GM12878 (cell line): ENCODE measurements around the gene CRTC3. TPM values are rescaled to one million over a fixed set of nuclear protein-coding genes. Genes with fewer than 3 reads are reported as not detected.

ENCODE experiments used
- ATAC-seq: fragments of 200-7000 bp; cut with Tn5 transposase; 3 replicates; pipeline ENCODE4 v1.9.1; 2020; ENCODE audit warnings: mild to moderate bottlenecking, moderate library complexity
- BruUV-seq: library from RNA; stranded (reverse); fragments of 400-500 nt; replicated peaks from 2 replicates; lab custom pipeline; 2021; lab: Mats Ljungman, UMichigan
- CTCF ChIA-PET: fragments of 300-600 bp; sonication (Branson Sonifier 250); formaldehyde crosslinking; extraction: SDS; loops from one replicate; lab custom pipeline; 2021; ENCODE audit warnings: inconsistent platforms; lab: Yijun Ruan, JAX
- POLR2A ChIA-PET: fragments of 350-600 bp; formaldehyde crosslinking; extraction: SDS; loops from one replicate; lab custom pipeline; 2021; ENCODE audit warnings: inconsistent platforms; lab: Charles Lee
- RAD21 ChIA-PET: fragments of 300-600 bp; sonication (Branson Sonifier 250); formaldehyde crosslinking; loops from one replicate; lab custom pipeline; 2023; ENCODE audit warnings: antibody characterized with exemption; ENCODE audit not compliant: unreplicated experiment; lab: Charles Lee
- SMC1A ChIA-PET: fragments of 300-600 bp; sonication (Branson Sonifier 250); formaldehyde crosslinking; loops from one replicate; lab custom pipeline; 2023; ENCODE audit not compliant: unreplicated experiment, uncharacterized antibody; lab: Charles Lee
- DNase-seq: peaks from one replicate; pipeline ENCODE4 v3.0.0-alpha.2; 2011; ENCODE audit warnings: low read depth, low spot score
- FAIRE-seq: peaks from 3 replicates; lab custom pipeline; 2011; peaks lifted over from hg19 to GRCh38; lab: Jason Lieb, UNC
- H2AFZ ChIP-seq: 2 replicates; pipeline ENCODE4 v1.6.0; 2011; ENCODE audit warnings: low read depth, low read length, control low read depth; ENCODE audit not compliant: control insufficient read depth
- H3K27ac ChIP-seq: 2 replicates; pipeline ENCODE4 v1.5.1; 2011; ENCODE audit warnings: control low read depth; ENCODE audit not compliant: control insufficient read depth, insufficient read depth
- H3K27me3 ChIP-seq, 2 experiments: replicated peaks in 1 of 2; 2 replicates each; pipeline versions ENCODE4 v1.6.0 to v1.6.1; 2011; ENCODE audit warnings: low read length in 1 of 2; ENCODE audit not compliant: control insufficient read depth in 2 of 2, insufficient read depth in 2 of 2
- H3K36me3 ChIP-seq, 2 experiments: 2 replicates each; pipeline ENCODE4 v1.5.1; 2011; ENCODE audit warnings: low read length in 1 of 2; ENCODE audit not compliant: control insufficient read depth in 2 of 2, insufficient read depth in 2 of 2
- H3K4me1 ChIP-seq: 2 replicates; pipeline ENCODE4 v1.6.1; 2011; ENCODE audit warnings: mild to moderate bottlenecking, low read length, moderate library complexity, mixed read lengths; ENCODE audit not compliant: control insufficient read depth, insufficient read depth
- H3K4me2 ChIP-seq: 2 replicates; pipeline ENCODE4 v1.6.0; 2011; ENCODE audit warnings: control low read depth; ENCODE audit not compliant: control insufficient read depth, insufficient read depth
- H3K4me3 ChIP-seq: fragments of 200-600 bp; sonication (generic); 2 replicates; pipeline ENCODE4 v1.5.1; 2016
- H3K79me2 ChIP-seq: 2 replicates; pipeline ENCODE4 v1.6.0; 2011; ENCODE audit warnings: low read length; ENCODE audit not compliant: control insufficient read depth, insufficient read depth
- H3K9ac ChIP-seq: 2 replicates; pipeline ENCODE4 v1.8.0; 2011; ENCODE audit warnings: low read length, control low read depth, mixed read lengths; ENCODE audit not compliant: control insufficient read depth, insufficient read depth
- H3K9me3 ChIP-seq: replicated peaks from 3 replicates; pipeline ENCODE4 v1.5.1; 2011; ENCODE audit warnings: mild to moderate bottlenecking, low read length; ENCODE audit not compliant: control insufficient read depth, insufficient read depth
- H4K20me1 ChIP-seq: 2 replicates; pipeline ENCODE4 v1.6.0; 2011; ENCODE audit not compliant: control insufficient read depth, insufficient read depth
- BHLHE40 ChIP-seq, 2 experiments: fragments of 450-650 bp in 1 of 2; IDR thresholded peaks; 2 replicates each; pipeline ENCODE4 v1.6.1; 2011 to 2017; ENCODE audit warnings: low read depth in 2 of 2, borderline replicate concordance in 1 of 2, improper control_type of control experiment in 1 of 2, low read length in 1 of 2, mild to moderate bottlenecking in 1 of 2
- CBX5 ChIP-seq: sonication (generic); IDR thresholded peaks from 2 replicates; pipeline ENCODE4 v1.6.1; 2016; ENCODE audit warnings: low read depth, moderate library complexity, mild to moderate bottlenecking, inconsistent platforms
- KDM1A ChIP-seq: fragments of 200-600 bp; sonication (generic); IDR thresholded peaks from 2 replicates; pipeline ENCODE4 v1.6.1; 2016; ENCODE audit warnings: borderline replicate concordance
- MTA3 ChIP-seq: IDR thresholded peaks from 2 replicates; pipeline ENCODE4 v1.6.1; 2012; ENCODE audit warnings: low read length, inconsistent platforms, borderline replicate concordance
- NR2C2 ChIP-seq: IDR thresholded peaks from 2 replicates; pipeline ENCODE4 v1.6.1; 2011; ENCODE audit warnings: borderline replicate concordance, low read depth; ENCODE audit not compliant: control insufficient read depth, insufficient read length
- PAX8 ChIP-seq: fragments of 450-650 bp; IDR thresholded peaks from 2 replicates; pipeline ENCODE4 v1.6.1; 2017; ENCODE audit warnings: mild to moderate bottlenecking, moderate library complexity
- RAD51 ChIP-seq: fragments of 450-650 bp; IDR thresholded peaks from 2 replicates; pipeline ENCODE4 v1.6.1; 2016; ENCODE audit warnings: moderate library complexity, mild to moderate bottlenecking, inconsistent platforms
- RB1 ChIP-seq: fragments of 450-650 bp; formaldehyde crosslinking; IDR thresholded peaks from 2 replicates; pipeline ENCODE4 v1.6.1; 2017; ENCODE audit warnings: mild to moderate bottlenecking, borderline replicate concordance
- STAT3 ChIP-seq: IDR thresholded peaks from 2 replicates; pipeline ENCODE4 v1.6.1; 2011; ENCODE audit warnings: low read depth, low read length, improper control_type of control experiment
- SUPT20H ChIP-seq: IDR thresholded peaks from 2 replicates; pipeline ENCODE4 v1.6.1; 2011; ENCODE audit warnings: low read depth, mild to moderate bottlenecking, low read length, moderate library complexity, borderline replicate concordance; ENCODE audit not compliant: control insufficient read depth
- TCF12 ChIP-seq: IDR thresholded peaks from 2 replicates; pipeline ENCODE4 v1.6.1; 2011; ENCODE audit warnings: low read depth, mild to moderate bottlenecking, low read length
- ZNF274 ChIP-seq: IDR thresholded peaks from one replicate; pipeline ENCODE4 v1.8.0; 2011; ENCODE audit not compliant: insufficient read length, insufficient read depth
- WGBS: methylation state at CpG from one replicate; pipeline ENCODE4 v1.1.6; 2016; ENCODE audit warnings: low lambda C conversion rate; ENCODE audit not compliant: insufficient replicate concordance, insufficient coverage; ENCODE audit errors: missing lambda C conversion rate; 5-methylcytosine and 5-hydroxymethylcytosine counted together
- in situ Hi-C: fragments of 300-500 bp; cut with MboI; formaldehyde crosslinking; loops from 9 replicates; pipeline ENCODE4 v1.14.3; 2018; ENCODE audit warnings: mixed read lengths
- intact Hi-C: fragments of 100-400 bp; cut with micrococcal nuclease; formaldehyde crosslinking; loops from one replicate; pipeline ENCODE4 v1.14.2; 2022; ENCODE audit not compliant: unreplicated experiment
- polyA plus RNA-seq, 11 experiments: library from polyadenylated mRNA; depleted of rRNA in 4 of 11; unstranded in 6 of 11; stranded (reverse) in 5 of 11; fragments of >200 nt; fragmentation: Nextera tagmentation in 4 of 11; fragmentation: Illumina TruSeq in 1 of 11; extraction: Ambion mirVana in 4 of 11; extraction: Trizol in 1 of 11; gene quantifications; 1 replicate in 1 of 11; 2 replicates in 10 of 11; pipeline versions ENCODE4 v1.2.1 to v1.2.3, GENCODE V29; 2011 to 2016; ENCODE audit warnings: inconsistent platforms in 2 of 11, missing spikeins in 2 of 11, low read depth in 1 of 11
- total RNA-seq, 4 experiments: library from RNA; depleted of rRNA in 3 of 4; stranded (reverse); fragments of >200 nt in 3 of 4; fragmentation: Illumina TruSeq in 1 of 4; extraction: Trizol in 1 of 4; gene quantifications; 2 replicates each; pipeline versions ENCODE4 v1.2.1 to v1.2.3, GENCODE V29; 2013 to 2021
- TF ChIP-seq, protein P1 (sequence below): fragments of 450-650 bp; formaldehyde crosslinking; IDR thresholded peaks from 2 replicates; pipeline ENCODE4 v1.5.0; 2022; ENCODE audit warnings: mild to moderate bottlenecking, missing genetic modification characterization
- TF ChIP-seq, protein P2 (sequence below): fragments of 150-350 bp; IDR thresholded peaks from 2 replicates; pipeline ENCODE4 v1.6.1; 2016; ENCODE audit warnings: low read depth, low read length
- TF ChIP-seq, protein P3 (sequence below): fragments of 450-650 bp; formaldehyde crosslinking; IDR thresholded peaks from 2 replicates; pipeline ENCODE4 v1.4.0; 2020; ENCODE audit warnings: mild to moderate bottlenecking, moderate library complexity

Gene CRTC3
- total and polyA plus RNA-seq, 10 of the 15 experiments (the other 5 are each of a cell fraction or from before 2014, with no cell fraction given), result 3.5 to 36.9 (median 18.9) TPM

DNA sequence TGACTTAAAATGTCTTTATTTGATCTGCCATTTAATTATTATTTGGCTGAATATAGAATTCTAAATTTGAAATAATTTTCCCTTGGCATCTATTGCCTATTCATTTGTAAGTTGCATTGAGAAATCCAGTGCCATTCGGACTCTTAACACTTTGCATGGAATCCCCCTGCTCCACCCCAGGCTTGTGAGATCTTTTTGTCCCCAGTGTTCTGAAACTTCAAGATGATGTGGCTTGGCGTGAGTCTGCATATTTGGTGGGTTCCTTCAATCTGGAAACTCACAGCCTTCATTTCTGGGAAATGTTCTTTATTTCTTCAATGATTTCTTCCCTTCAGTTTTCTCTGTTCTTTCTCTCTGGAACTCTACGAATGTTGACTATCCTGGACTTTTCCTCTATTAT is 103.6 kb downstream of the CRTC3 start:
- intact Hi-C loops (no loop called here), in situ Hi-C loops (no loop called here)
- ChIA-PET RAD21 (no interaction called here), SMC1A (no interaction called here), POLR2A (interaction anchor here (1.1 kb wide), 1 partner anchor 111 kb away, joined by 3 read pairs; no protein-coding TSS in a partner anchor), CTCF (interaction anchor here (2.1 kb wide), 1 partner anchor 15 kb away, joined by 5 read pairs; no protein-coding TSS in a partner anchor)
- no peaks in the 10 kb centered on the region for H4K20me1 ChIP-seq
- no peak for ATAC-seq
- no peak overlapping the region for H2AFZ ChIP-seq
- H3K9me3 ChIP-seq, result peaks cover 3% of the 10 kb centered on the region; the same call in 2 of the 3 replicates
- H3K4me1 ChIP-seq, result no peaks in the 10 kb centered on the region
- H3K4me3 ChIP-seq, result no peak overlapping the region
- no TSS peak for BruUV-seq
- no peak overlapping the region for H3K4me2 ChIP-seq
- WGBS, result 60% methylated on average over 3 of the region's 3 CpGs
- peaks cover 6 to 34% of the 10 kb centered on the region in 2 experiments for H3K36me3 ChIP-seq
- no peak for FAIRE-seq
- H3K27ac ChIP-seq, result no peak overlapping the region
- no peaks in the 10 kb centered on the region for H3K27me3 ChIP-seq
- H3K9ac ChIP-seq, result no peak overlapping the region
- TF ChIP-seq BHLHE40 (IDR thresholded peaks at IDR 0.05; ENCODE audit: borderline replicate concordance in 1 of 2, low read depth in 2 of 2, low read length in 1 of 2), result no peak
- TF ChIP-seq PAX8, result no peak
- TF ChIP-seq MTA3, result no peak
- TF ChIP-seq TCF12, result no peak
- TF ChIP-seq KDM1A, result no peak
- TF ChIP-seq, protein P1, sequence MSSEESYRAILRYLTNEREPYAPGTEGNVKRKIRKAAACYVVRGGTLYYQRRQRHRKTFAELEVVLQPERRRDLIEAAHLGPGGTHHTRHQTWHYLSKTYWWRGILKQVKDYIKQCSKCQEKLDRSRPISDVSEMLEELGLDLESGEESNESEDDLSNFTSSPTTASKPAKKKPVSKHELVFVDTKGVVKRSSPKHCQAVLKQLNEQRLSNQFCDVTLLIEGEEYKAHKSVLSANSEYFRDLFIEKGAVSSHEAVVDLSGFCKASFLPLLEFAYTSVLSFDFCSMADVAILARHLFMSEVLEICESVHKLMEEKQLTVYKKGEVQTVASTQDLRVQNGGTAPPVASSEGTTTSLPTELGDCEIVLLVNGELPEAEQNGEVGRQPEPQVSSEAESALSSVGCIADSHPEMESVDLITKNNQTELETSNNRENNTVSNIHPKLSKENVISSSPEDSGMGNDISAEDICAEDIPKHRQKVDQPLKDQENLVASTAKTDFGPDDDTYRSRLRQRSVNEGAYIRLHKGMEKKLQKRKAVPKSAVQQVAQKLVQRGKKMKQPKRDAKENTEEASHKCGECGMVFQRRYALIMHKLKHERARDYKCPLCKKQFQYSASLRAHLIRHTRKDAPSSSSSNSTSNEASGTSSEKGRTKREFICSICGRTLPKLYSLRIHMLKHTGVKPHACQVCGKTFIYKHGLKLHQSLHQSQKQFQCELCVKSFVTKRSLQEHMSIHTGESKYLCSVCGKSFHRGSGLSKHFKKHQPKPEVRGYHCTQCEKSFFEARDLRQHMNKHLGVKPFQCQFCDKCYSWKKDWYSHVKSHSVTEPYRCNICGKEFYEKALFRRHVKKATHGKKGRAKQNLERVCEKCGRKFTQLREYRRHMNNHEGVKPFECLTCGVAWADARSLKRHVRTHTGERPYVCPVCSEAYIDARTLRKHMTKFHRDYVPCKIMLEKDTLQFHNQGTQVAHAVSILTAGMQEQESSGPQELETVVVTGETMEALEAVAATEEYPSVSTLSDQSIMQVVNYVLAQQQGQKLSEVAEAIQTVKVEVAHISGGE (CRISPR knock-in tag), result no peak
- TF ChIP-seq STAT3, result no peak
- TF ChIP-seq NR2C2, result no peak
- TF ChIP-seq, protein P2, sequence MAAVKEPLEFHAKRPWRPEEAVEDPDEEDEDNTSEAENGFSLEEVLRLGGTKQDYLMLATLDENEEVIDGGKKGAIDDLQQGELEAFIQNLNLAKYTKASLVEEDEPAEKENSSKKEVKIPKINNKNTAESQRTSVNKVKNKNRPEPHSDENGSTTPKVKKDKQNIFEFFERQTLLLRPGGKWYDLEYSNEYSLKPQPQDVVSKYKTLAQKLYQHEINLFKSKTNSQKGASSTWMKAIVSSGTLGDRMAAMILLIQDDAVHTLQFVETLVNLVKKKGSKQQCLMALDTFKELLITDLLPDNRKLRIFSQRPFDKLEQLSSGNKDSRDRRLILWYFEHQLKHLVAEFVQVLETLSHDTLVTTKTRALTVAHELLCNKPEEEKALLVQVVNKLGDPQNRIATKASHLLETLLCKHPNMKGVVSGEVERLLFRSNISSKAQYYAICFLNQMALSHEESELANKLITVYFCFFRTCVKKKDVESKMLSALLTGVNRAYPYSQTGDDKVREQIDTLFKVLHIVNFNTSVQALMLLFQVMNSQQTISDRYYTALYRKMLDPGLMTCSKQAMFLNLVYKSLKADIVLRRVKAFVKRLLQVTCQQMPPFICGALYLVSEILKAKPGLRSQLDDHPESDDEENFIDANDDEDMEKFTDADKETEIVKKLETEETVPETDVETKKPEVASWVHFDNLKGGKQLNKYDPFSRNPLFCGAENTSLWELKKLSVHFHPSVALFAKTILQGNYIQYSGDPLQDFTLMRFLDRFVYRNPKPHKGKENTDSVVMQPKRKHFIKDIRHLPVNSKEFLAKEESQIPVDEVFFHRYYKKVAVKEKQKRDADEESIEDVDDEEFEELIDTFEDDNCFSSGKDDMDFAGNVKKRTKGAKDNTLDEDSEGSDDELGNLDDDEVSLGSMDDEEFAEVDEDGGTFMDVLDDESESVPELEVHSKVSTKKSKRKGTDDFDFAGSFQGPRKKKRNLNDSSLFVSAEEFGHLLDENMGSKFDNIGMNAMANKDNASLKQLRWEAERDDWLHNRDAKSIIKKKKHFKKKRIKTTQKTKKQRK, result no peak
- TF ChIP-seq ZNF274, result no peak
- no peak for TF ChIP-seq CBX5
- no peak for TF ChIP-seq RAD51
- TF ChIP-seq RB1, result no peak
- TF ChIP-seq, protein P3, sequence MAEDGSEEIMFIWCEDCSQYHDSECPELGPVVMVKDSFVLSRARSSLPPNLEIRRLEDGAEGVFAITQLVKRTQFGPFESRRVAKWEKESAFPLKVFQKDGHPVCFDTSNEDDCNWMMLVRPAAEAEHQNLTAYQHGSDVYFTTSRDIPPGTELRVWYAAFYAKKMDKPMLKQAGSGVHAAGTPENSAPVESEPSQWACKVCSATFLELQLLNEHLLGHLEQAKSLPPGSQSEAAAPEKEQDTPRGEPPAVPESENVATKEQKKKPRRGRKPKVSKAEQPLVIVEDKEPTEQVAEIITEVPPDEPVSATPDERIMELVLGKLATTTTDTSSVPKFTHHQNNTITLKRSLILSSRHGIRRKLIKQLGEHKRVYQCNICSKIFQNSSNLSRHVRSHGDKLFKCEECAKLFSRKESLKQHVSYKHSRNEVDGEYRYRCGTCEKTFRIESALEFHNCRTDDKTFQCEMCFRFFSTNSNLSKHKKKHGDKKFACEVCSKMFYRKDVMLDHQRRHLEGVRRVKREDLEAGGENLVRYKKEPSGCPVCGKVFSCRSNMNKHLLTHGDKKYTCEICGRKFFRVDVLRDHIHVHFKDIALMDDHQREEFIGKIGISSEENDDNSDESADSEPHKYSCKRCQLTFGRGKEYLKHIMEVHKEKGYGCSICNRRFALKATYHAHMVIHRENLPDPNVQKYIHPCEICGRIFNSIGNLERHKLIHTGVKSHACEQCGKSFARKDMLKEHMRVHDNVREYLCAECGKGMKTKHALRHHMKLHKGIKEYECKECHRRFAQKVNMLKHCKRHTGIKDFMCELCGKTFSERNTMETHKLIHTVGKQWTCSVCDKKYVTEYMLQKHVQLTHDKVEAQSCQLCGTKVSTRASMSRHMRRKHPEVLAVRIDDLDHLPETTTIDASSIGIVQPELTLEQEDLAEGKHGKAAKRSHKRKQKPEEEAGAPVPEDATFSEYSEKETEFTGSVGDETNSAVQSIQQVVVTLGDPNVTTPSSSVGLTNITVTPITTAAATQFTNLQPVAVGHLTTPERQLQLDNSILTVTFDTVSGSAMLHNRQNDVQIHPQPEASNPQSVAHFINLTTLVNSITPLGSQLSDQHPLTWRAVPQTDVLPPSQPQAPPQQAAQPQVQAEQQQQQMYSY (CRISPR knock-in tag), result no peak
- TF ChIP-seq SUPT20H, result no peak
- H3K79me2 ChIP-seq, result no peaks in the 10 kb centered on the region
- DNase-seq, result no peak
